Measurements from ENCODE around the gene HGFAC.

HGFAC gene

GRCh38 chr4:3485011-3485791 lies 43.4 kb downstream of the HGFAC start:
- DNase-seq (ENCODE audit: low read depth in 3 of 3, low spot score in 1 of 3): no peak

- no peak for DNase-seq (ENCODE audit: low read depth in 3 of 3, low spot score in 1 of 3)
Observed at GRCh38 chr4:3485886-3486540, 44.2 kb downstream of the HGFAC start.

- no peak for DNase-seq (ENCODE audit: low read depth in 3 of 3, low spot score in 1 of 3)
Observed at GRCh38 chr4:3486541-3487540, 45.1 kb downstream of the HGFAC start.

GRCh38 chr4:3487861-3488260 lies 46.1 kb downstream of the HGFAC start:
- no peak for DNase-seq (ENCODE audit: low read depth in 3 of 3, low spot score in 1 of 3)

- DNase-seq (ENCODE audit: low read depth in 3 of 3, low spot score in 1 of 3): no peak
Observed at GRCh38 chr4:3488820-3489219, 47.1 kb downstream of the HGFAC start.

- no peak for DNase-seq (ENCODE audit: low read depth in 3 of 3, low spot score in 1 of 3)
Observed at GRCh38 chr4:3489451-3489962, 47.7 kb downstream of the HGFAC start.

GRCh38 chr4:3491681-3492405 lies 50.1 kb downstream of the HGFAC start:
- no peak for DNase-seq (ENCODE audit: low read depth in 3 of 3, low spot score in 1 of 3)

- no peak for DNase-seq (ENCODE audit: low read depth in 3 of 3, low spot score in 1 of 3)
Observed at GRCh38 chr4:3492741-3493719, 51.3 kb downstream of the HGFAC start.

- no peak for DNase-seq (ENCODE audit: low read depth in 3 of 3, low spot score in 1 of 3)
Observed at GRCh38 chr4:3493720-3494461, 52.1 kb downstream of the HGFAC start.

GRCh38 chr4:3494462-3494871 lies 52.7 kb downstream of the HGFAC start:
- DNase-seq (ENCODE audit: low read depth in 3 of 3, low spot score in 1 of 3): no peak

GRCh38 chr4:3495204-3495975 lies 53.6 kb downstream of the HGFAC start:
- DNase-seq (ENCODE audit: low read depth in 3 of 3, low spot score in 1 of 3): no peak

- DNase-seq (ENCODE audit: low read depth in 3 of 3, low spot score in 1 of 3): no peak
Observed at GRCh38 chr4:3496021-3496420, 54.3 kb downstream of the HGFAC start.

- DNase-seq (ENCODE audit: low read depth in 3 of 3, low spot score in 1 of 3): no peak
Observed at GRCh38 chr4:3497095-3497494, 55.3 kb downstream of the HGFAC start.

- DNase-seq (ENCODE audit: low read depth in 3 of 3, low spot score in 1 of 3): no peak
Observed at GRCh38 chr4:3497523-3498389, 56.0 kb downstream of the HGFAC start.

- no peak for DNase-seq (ENCODE audit: low read depth in 3 of 3, low spot score in 1 of 3)
Observed at GRCh38 chr4:3498407-3498806, 56.6 kb downstream of the HGFAC start.
